ENCODE data around the gene STT3B. TPM values are rescaled to one million over a fixed set of nuclear protein-coding genes. Genes with fewer than 3 reads are reported as not detected.
A peak's percentile ranks its signal among the peaks of the same experiment; 100 is the strongest.

The STT3B gene
- total and polyA plus RNA-seq, 2 of the 13 experiments (the other 11 are each of a cell fraction or from before 2014, with no cell fraction given): 85.0 to 205 TPM

GRCh38 chr3:31592764-31593163 is 60.0 kb downstream of the STT3B start (continued):
- TF ChIP-seq REST (IDR thresholded peaks at IDR 0.05; ENCODE audit: borderline replicate concordance in 1 of 2, low read depth in 1 of 2, low read length in 2 of 2) (0 out of 4 replicates have a peak, but pooled peaks of 1 of the 2 experiments have one; percentile 15), MLLT10 (CRISPR knock-in tag; IDR thresholded peaks at IDR 0.05) (no peak), ZMYM2 (CRISPR knock-in tag; IDR thresholded peaks at IDR 0.05) (peak; percentile 52; the same call in 1 of the 2 replicates), SP5 (CRISPR knock-in tag; IDR thresholded peaks at IDR 0.05; ENCODE audit: borderline replicate concordance, low read depth) (no peak), MEIS2 (CRISPR knock-in tag; IDR thresholded peaks at IDR 0.05) (peak; percentile 60; the same call in 1 of the 2 replicates), CREM (IDR thresholded peaks at IDR 0.05) (no peak), CREM (CRISPR knock-in tag; IDR thresholded peaks at IDR 0.05) (no peak), DNMT3B (CRISPR knock-in tag; conservative IDR thresholded peaks at IDR 0.05) (no peak), ZNF569 (CRISPR knock-in tag; IDR thresholded peaks at IDR 0.05; ENCODE audit: borderline replicate concordance) (no peak), SRY (CRISPR knock-in tag; IDR thresholded peaks at IDR 0.05) (no peak), TRIM24 (CRISPR knock-in tag; IDR thresholded peaks at IDR 0.05) (no peak), ZBTB3 (CRISPR knock-in tag; IDR thresholded peaks at IDR 0.05; ENCODE audit: borderline replicate concordance, low read depth) (no peak), PAWR (CRISPR knock-in tag; IDR thresholded peaks at IDR 0.05; ENCODE audit: borderline replicate concordance) (no peak), EP300 (IDR thresholded peaks at IDR 0.05; ENCODE audit: low read depth in 2 of 2, low read length in 2 of 2) (peak in 1 of 2 experiments; percentile 53; a peak in 1 of 4 replicates), EP300 (CRISPR knock-in tag; IDR thresholded peaks at IDR 0.05; ENCODE audit: borderline replicate concordance) (no peak), NR2C2 (CRISPR knock-in tag; IDR thresholded peaks at IDR 0.05; ENCODE audit: borderline replicate concordance) (peak; percentile 83), RARA (CRISPR knock-in tag; IDR thresholded peaks at IDR 0.05) (peak; percentile 59), NR2F1 (CRISPR knock-in tag; IDR thresholded peaks at IDR 0.05) (peak; percentile 66 to 69; a peak in 3 of 4 replicates), GABPA (IDR thresholded peaks at IDR 0.05; ENCODE audit: low read depth, low read length) (no peak), GABPA (CRISPR knock-in tag; IDR thresholded peaks at IDR 0.05; ENCODE audit: low read depth) (no peak), FOXK2 (IDR thresholded peaks at IDR 0.05) (no peak), ZNF878 (CRISPR knock-in tag; IDR thresholded peaks at IDR 0.05) (no peak), MED8 (CRISPR knock-in tag; IDR thresholded peaks at IDR 0.05; ENCODE audit: insufficient replicate concordance) (no peak), ZBTB42 (CRISPR knock-in tag; IDR thresholded peaks at IDR 0.05) (no peak), ZBTB34 (CRISPR knock-in tag; IDR thresholded peaks at IDR 0.05) (no peak), ZNF337 (CRISPR knock-in tag; IDR thresholded peaks at IDR 0.05; ENCODE audit: borderline replicate concordance, low read depth) (no peak), CEBPG (CRISPR knock-in tag; IDR thresholded peaks at IDR 0.05) (peak; percentile 87), MEF2D (CRISPR knock-in tag; IDR thresholded peaks at IDR 0.05) (0 out of 2 replicates have a peak, but pooled peaks have one; percentile 36)
